ENCODE measurements around the gene ABCB1. TPM values are rescaled to one million over a fixed set of nuclear protein-coding genes. Genes with fewer than 3 reads are reported as not detected.
A peak's percentile ranks its signal among the peaks of the same experiment; 100 is the strongest.
"Not testable (repeated sequence)": the region's sequence is repeated elsewhere in the genome, so short reads cannot be mapped to it uniquely, and the experiment has no call there.

ABCB1 gene
- total and polyA plus RNA-seq, 4 donors: 15.4 to 39.2 (median 18.5) TPM

GRCh38 chr7:87471473-87471872 is 129.2 kb downstream of the ABCB1 start:
- DNase-seq (ENCODE audit: low read depth in 4 of 6, low spot score in 6 of 6): no peak
- peaks cover 4% of the 10 kb centered on the region for H3K27me3 ChIP-seq (ENCODE audit: control insufficient read depth, insufficient read depth, low read length)
- peaks cover 9% of the 10 kb centered on the region for H3K4me1 ChIP-seq (ENCODE audit: control insufficient read depth, insufficient read depth, low read length)
- no peaks in the 10 kb centered on the region for H3K36me3 ChIP-seq (ENCODE audit: control insufficient read depth, insufficient read depth, low read length)
- no peak overlapping the region for H3K4me3 ChIP-seq (ENCODE audit: low read depth, low read length)
- no peaks in the 10 kb centered on the region for H3K9me3 ChIP-seq (ENCODE audit: control insufficient read depth, insufficient read depth, low read length)
- no peak overlapping the region for H3K27ac ChIP-seq (ENCODE audit: low read depth, low read length)
- WGBS (ENCODE audit: insufficient coverage): 100% methylated on average over 1 of the region's 2 CpGs

GRCh38 chr7:87469204-87469603 is 131.5 kb downstream of the ABCB1 start:
- not testable (repeated sequence) for H3K27me3 ChIP-seq (ENCODE audit: control insufficient read depth, insufficient read depth, low read length); H3K4me3 ChIP-seq (ENCODE audit: low read depth, low read length); H3K27ac ChIP-seq (ENCODE audit: low read depth, low read length); H3K36me3 ChIP-seq (ENCODE audit: control insufficient read depth, insufficient read depth, low read length); H3K9me3 ChIP-seq (ENCODE audit: control insufficient read depth, insufficient read depth, low read length); H3K4me1 ChIP-seq (ENCODE audit: control insufficient read depth, insufficient read depth, low read length); DNase-seq (ENCODE audit: low read depth in 4 of 6, low spot score in 6 of 6)

- not testable (repeated sequence) for H3K27me3 ChIP-seq (ENCODE audit: control insufficient read depth, insufficient read depth, low read length); H3K27ac ChIP-seq (ENCODE audit: low read depth, low read length); H3K36me3 ChIP-seq (ENCODE audit: control insufficient read depth, insufficient read depth, low read length); DNase-seq (ENCODE audit: low read depth in 4 of 6, low spot score in 6 of 6); H3K9me3 ChIP-seq (ENCODE audit: control insufficient read depth, insufficient read depth, low read length); H3K4me1 ChIP-seq (ENCODE audit: control insufficient read depth, insufficient read depth, low read length); H3K4me3 ChIP-seq (ENCODE audit: low read depth, low read length)
- 89% methylated on average over 3 of the region's 7 CpGs for WGBS (ENCODE audit: insufficient coverage)
These were observed 135.2 kb downstream of the ABCB1 start for GRCh38 chr7:87465534-87465880.

- H3K36me3 ChIP-seq (ENCODE audit: control insufficient read depth, insufficient read depth, low read length); H3K27me3 ChIP-seq (ENCODE audit: control insufficient read depth, insufficient read depth, low read length); H3K9me3 ChIP-seq (ENCODE audit: control insufficient read depth, insufficient read depth, low read length); DNase-seq (ENCODE audit: low read depth in 4 of 6, low spot score in 6 of 6); H3K4me1 ChIP-seq (ENCODE audit: control insufficient read depth, insufficient read depth, low read length); H3K4me3 ChIP-seq (ENCODE audit: low read depth, low read length); H3K27ac ChIP-seq (ENCODE audit: low read depth, low read length): not testable (repeated sequence)
- WGBS (ENCODE audit: insufficient coverage): 80% methylated on average over 16 of the region's 16 CpGs
These were observed 135.7 kb downstream of the ABCB1 start for GRCh38 chr7:87464830-87465533.

- no peaks in the 10 kb centered on the region for H3K36me3 ChIP-seq (ENCODE audit: control insufficient read depth, insufficient read depth, low read length)
- H3K27me3 ChIP-seq (ENCODE audit: control insufficient read depth, insufficient read depth, low read length): no peaks in the 10 kb centered on the region
- no peak overlapping the region for H3K4me3 ChIP-seq (ENCODE audit: low read depth, low read length)
- no peak overlapping the region for H3K27ac ChIP-seq (ENCODE audit: low read depth, low read length)
- WGBS (ENCODE audit: insufficient coverage): 40% methylated on average over 1 of the region's 2 CpGs
- no peak for DNase-seq (ENCODE audit: low read depth in 4 of 6, low spot score in 6 of 6)
- no peaks in the 10 kb centered on the region for H3K4me1 ChIP-seq (ENCODE audit: control insufficient read depth, insufficient read depth, low read length)
- no peaks in the 10 kb centered on the region for H3K9me3 ChIP-seq (ENCODE audit: control insufficient read depth, insufficient read depth, low read length)
These were observed 136.7 kb downstream of the ABCB1 start for GRCh38 chr7:87463982-87464381.

GRCh38 chr7:87460444-87460843 is 140.2 kb downstream of the ABCB1 start:
- not testable (repeated sequence) for H3K4me1 ChIP-seq (ENCODE audit: control insufficient read depth, insufficient read depth, low read length); DNase-seq (ENCODE audit: low read depth in 4 of 6, low spot score in 6 of 6); H3K4me3 ChIP-seq (ENCODE audit: low read depth, low read length); H3K36me3 ChIP-seq (ENCODE audit: control insufficient read depth, insufficient read depth, low read length); H3K27ac ChIP-seq (ENCODE audit: low read depth, low read length); H3K27me3 ChIP-seq (ENCODE audit: control insufficient read depth, insufficient read depth, low read length); H3K9me3 ChIP-seq (ENCODE audit: control insufficient read depth, insufficient read depth, low read length)
- WGBS (ENCODE audit: insufficient coverage): no CpG with 5 or more reads among the region's 3 CpGs

- no peak overlapping the region for H3K4me3 ChIP-seq (ENCODE audit: low read depth, low read length)
- no peaks in the 10 kb centered on the region for H3K27me3 ChIP-seq (ENCODE audit: control insufficient read depth, insufficient read depth, low read length)
- no peak overlapping the region for H3K27ac ChIP-seq (ENCODE audit: low read depth, low read length)
- H3K9me3 ChIP-seq (ENCODE audit: control insufficient read depth, insufficient read depth, low read length): no peaks in the 10 kb centered on the region
- no peaks in the 10 kb centered on the region for H3K36me3 ChIP-seq (ENCODE audit: control insufficient read depth, insufficient read depth, low read length)
- 100% methylated on average over 1 of the region's 2 CpGs for WGBS (ENCODE audit: insufficient coverage)
- H3K4me1 ChIP-seq (ENCODE audit: control insufficient read depth, insufficient read depth, low read length): no peaks in the 10 kb centered on the region
- DNase-seq (ENCODE audit: low read depth in 4 of 6, low spot score in 6 of 6): no peak
These were observed 140.7 kb downstream of the ABCB1 start for GRCh38 chr7:87459941-87460340.

- Histone ChIP-seq H3K27me3 (ENCODE audit: control insufficient read depth, insufficient read depth, low read length) (no peaks in the 10 kb centered on the region), H3K4me3 (ENCODE audit: low read depth, low read length) (no peak overlapping the region), H3K4me1 (ENCODE audit: control insufficient read depth, insufficient read depth, low read length) (no peaks in the 10 kb centered on the region), H3K9me3 (ENCODE audit: control insufficient read depth, insufficient read depth, low read length) (no peaks in the 10 kb centered on the region), H3K27ac (ENCODE audit: low read depth, low read length) (no peak overlapping the region), H3K36me3 (ENCODE audit: control insufficient read depth, insufficient read depth, low read length) (no peaks in the 10 kb centered on the region)
- WGBS (ENCODE audit: insufficient coverage): no CpG with 5 or more reads among the region's 3 CpGs
- peak in 1 of 6 donors; percentile 6 for DNase-seq (ENCODE audit: low read depth in 4 of 6, low spot score in 6 of 6)
These were observed 142.5 kb downstream of the ABCB1 start for GRCh38 chr7:87458148-87458547.

GRCh38 chr7:87456247-87456646 is 144.4 kb downstream of the ABCB1 start:
- Histone ChIP-seq H3K4me1 (ENCODE audit: control insufficient read depth, insufficient read depth, low read length) (no peaks in the 10 kb centered on the region), H3K27ac (ENCODE audit: low read depth, low read length) (no peak overlapping the region), H3K36me3 (ENCODE audit: control insufficient read depth, insufficient read depth, low read length) (no peaks in the 10 kb centered on the region), H3K4me3 (ENCODE audit: low read depth, low read length) (no peak overlapping the region), H3K9me3 (ENCODE audit: control insufficient read depth, insufficient read depth, low read length) (no peaks in the 10 kb centered on the region), H3K27me3 (ENCODE audit: control insufficient read depth, insufficient read depth, low read length) (no peaks in the 10 kb centered on the region)
- whole genome bisulfite sequencing (ENCODE audit: insufficient coverage): no CpG with 5 or more reads among the region's 2 CpGs
- no peak for DNase-seq (ENCODE audit: low read depth in 4 of 6, low spot score in 6 of 6)
